Memory B cell (primary cell): Measurements from ENCODE around the gene PIGU.
A peak's percentile ranks its signal among the peaks of the same experiment; 100 is the strongest.
"Not testable (repeated sequence)": the region's sequence is repeated elsewhere in the genome, so short reads cannot be mapped to it uniquely, and the experiment has no call there.

Experiments used
- ATAC-seq: fragments of 150-1000 bp; cut with Tn5 transposase; 2 replicates; pipeline ENCODE4 v1.10.0; 2021; ENCODE audit warnings: low read depth, mild to moderate bottlenecking, moderate library complexity
- DNase-seq, 2 donors: peaks; one replicate each; pipeline ENCODE4 v3.0.0; 2022; ENCODE audit warnings: low spot score in 2 of 2
- H3K27ac Mint-ChIP-seq: one replicate; pipeline ENCODE4 v1.8.0; 2022; ENCODE audit warnings: mild to moderate bottlenecking, moderate library complexity, mixed read lengths
- H3K27me3 Mint-ChIP-seq: one replicate; pipeline ENCODE4 v1.8.0; 2022; ENCODE audit warnings: mixed read lengths
- H3K36me3 Mint-ChIP-seq: one replicate; pipeline ENCODE4 v1.8.0; 2022; ENCODE audit warnings: mild to moderate bottlenecking, mixed read lengths
- H3K4me1 Mint-ChIP-seq: one replicate; pipeline ENCODE4 v1.8.0; 2022; ENCODE audit warnings: mixed read lengths
- H3K4me3 Mint-ChIP-seq: one replicate; pipeline ENCODE4 v1.8.0; 2022; ENCODE audit warnings: mild to moderate bottlenecking, moderate library complexity, mixed read lengths
- H3K9me3 Mint-ChIP-seq: one replicate; pipeline ENCODE4 v1.8.0; 2022; ENCODE audit warnings: mixed read lengths

Gene PIGU

GRCh38 chr20:34629904-34630303 lies 47.0 kb downstream of the PIGU start:
- DNase-seq (no peak), ATAC-seq (no peak)
- no peaks in the 10 kb centered on the region for H3K9me3 Mint-ChIP-seq
- no peak overlapping the region for H3K27ac Mint-ChIP-seq
- H3K4me1 Mint-ChIP-seq = no peaks in the 10 kb centered on the region
- H3K36me3 Mint-ChIP-seq = peaks cover 18% of the 10 kb centered on the region
- H3K4me3 Mint-ChIP-seq = no peak overlapping the region
- H3K27me3 Mint-ChIP-seq = no peaks in the 10 kb centered on the region

- no peak for DNase-seq
- Mint-ChIP-seq H3K9me3 (no peaks in the 10 kb centered on the region), H3K4me1 (no peaks in the 10 kb centered on the region), H3K27ac (no peak overlapping the region), H3K36me3 (peaks cover 15% of the 10 kb centered on the region), H3K4me3 (no peak overlapping the region), H3K27me3 (no peaks in the 10 kb centered on the region)
- ATAC-seq = no peak
Measured at GRCh38 chr20:34629342-34629741, 47.5 kb downstream of the PIGU start.

- H3K27me3 Mint-ChIP-seq = no peaks in the 10 kb centered on the region
- H3K36me3 Mint-ChIP-seq = peaks cover 13% of the 10 kb centered on the region
- no peak for ATAC-seq
- no peak overlapping the region for H3K4me3 Mint-ChIP-seq
- DNase-seq = no peak
- no peaks in the 10 kb centered on the region for H3K9me3 Mint-ChIP-seq
- H3K4me1 Mint-ChIP-seq = peaks cover 5% of the 10 kb centered on the region
- no peak overlapping the region for H3K27ac Mint-ChIP-seq
Measured at GRCh38 chr20:34628026-34628425, 48.9 kb downstream of the PIGU start.

- H3K9me3 Mint-ChIP-seq = no peaks in the 10 kb centered on the region
- H3K27ac Mint-ChIP-seq = no peak overlapping the region
- H3K36me3 Mint-ChIP-seq = peaks cover 8% of the 10 kb centered on the region
- H3K27me3 Mint-ChIP-seq = no peaks in the 10 kb centered on the region
- peaks cover 8% of the 10 kb centered on the region for H3K4me1 Mint-ChIP-seq
- no peak for DNase-seq
- no peak overlapping the region for H3K4me3 Mint-ChIP-seq
- ATAC-seq = no peak
Measured at GRCh38 chr20:34627458-34627857, 49.4 kb downstream of the PIGU start.

GRCh38 chr20:34626992-34627391 lies 49.9 kb downstream of the PIGU start:
- Mint-ChIP-seq H3K4me3 (no peak overlapping the region), H3K27ac (no peak overlapping the region), H3K27me3 (no peaks in the 10 kb centered on the region), H3K4me1 (peaks cover 8% of the 10 kb centered on the region), H3K36me3 (peaks cover 7% of the 10 kb centered on the region), H3K9me3 (no peaks in the 10 kb centered on the region)
- DNase-seq (no peak), ATAC-seq (no peak)

- Mint-ChIP-seq H3K4me3 (no peak overlapping the region), H3K27me3 (no peaks in the 10 kb centered on the region), H3K9me3 (no peaks in the 10 kb centered on the region), H3K36me3 (peaks cover 18% of the 10 kb centered on the region), H3K27ac (no peak overlapping the region), H3K4me1 (peaks cover 25% of the 10 kb centered on the region)
- ATAC-seq = no peak
- no peak for DNase-seq
Measured at GRCh38 chr20:34624629-34625028, 52.3 kb downstream of the PIGU start.

- H3K36me3 Mint-ChIP-seq = peaks cover 23% of the 10 kb centered on the region
- peaks cover 25% of the 10 kb centered on the region for H3K4me1 Mint-ChIP-seq
- H3K4me3 Mint-ChIP-seq = peak overlapping the region; percentile 57
- no peaks in the 10 kb centered on the region for H3K27me3 Mint-ChIP-seq
- ATAC-seq (peak; percentile 63), DNase-seq (no peak)
- no peaks in the 10 kb centered on the region for H3K9me3 Mint-ChIP-seq
- peak overlapping the region; percentile 64 for H3K27ac Mint-ChIP-seq
Measured at GRCh38 chr20:34622821-34623451, 54.0 kb downstream of the PIGU start.

GRCh38 chr20:34621383-34622367 lies 55.2 kb downstream of the PIGU start:
- Mint-ChIP-seq H3K4me3 (peak overlapping the region; percentile 31), H3K4me1 (peaks cover 25% of the 10 kb centered on the region), H3K27me3 (no peaks in the 10 kb centered on the region), H3K9me3 (peaks cover 4% of the 10 kb centered on the region), H3K27ac (peak overlapping the region; percentile 71), H3K36me3 (peaks cover 33% of the 10 kb centered on the region)
- ATAC-seq = no peak
- DNase-seq = no peak

- peaks cover 25% of the 10 kb centered on the region for H3K4me1 Mint-ChIP-seq
- peaks cover 4% of the 10 kb centered on the region for H3K9me3 Mint-ChIP-seq
- H3K4me3 Mint-ChIP-seq = peak overlapping the region; percentile 70
- peak overlapping the region; percentile 71 for H3K27ac Mint-ChIP-seq
- H3K27me3 Mint-ChIP-seq = no peaks in the 10 kb centered on the region
- H3K36me3 Mint-ChIP-seq = peaks cover 33% of the 10 kb centered on the region
- no peak for ATAC-seq
- DNase-seq = no peak
Measured at GRCh38 chr20:34621036-34621343, 55.9 kb downstream of the PIGU start.

- H3K27me3 Mint-ChIP-seq = no peaks in the 10 kb centered on the region
- no peak overlapping the region for H3K4me3 Mint-ChIP-seq
- ATAC-seq = no peak
- H3K4me1 Mint-ChIP-seq = peaks cover 25% of the 10 kb centered on the region
- no peak overlapping the region for H3K27ac Mint-ChIP-seq
- H3K9me3 Mint-ChIP-seq = peaks cover 4% of the 10 kb centered on the region
- DNase-seq = no peak
- H3K36me3 Mint-ChIP-seq = peaks cover 45% of the 10 kb centered on the region
Measured at GRCh38 chr20:34618676-34619075, 58.2 kb downstream of the PIGU start.

GRCh38 chr20:34616913-34617312 lies 60.0 kb downstream of the PIGU start:
- DNase-seq, ATAC-seq, H3K27ac Mint-ChIP-seq, H3K4me3 Mint-ChIP-seq, H3K9me3 Mint-ChIP-seq, H3K27me3 Mint-ChIP-seq: not testable (repeated sequence)
- H3K4me1 Mint-ChIP-seq = peaks cover 17% of the 10 kb centered on the region
- H3K36me3 Mint-ChIP-seq = peaks cover 52% of the 10 kb centered on the region

- ATAC-seq (no peak), DNase-seq (no peak)
- Mint-ChIP-seq H3K4me1 (peaks cover 5% of the 10 kb centered on the region), H3K27ac (no peak overlapping the region), H3K27me3 (no peaks in the 10 kb centered on the region), H3K4me3 (no peak overlapping the region), H3K9me3 (peaks cover 4% of the 10 kb centered on the region), H3K36me3 (peaks cover 50% of the 10 kb centered on the region)
Measured at GRCh38 chr20:34615477-34615876, 61.4 kb downstream of the PIGU start.

GRCh38 chr20:34611976-34612375 lies 64.9 kb downstream of the PIGU start:
- H3K9me3 Mint-ChIP-seq, H3K4me1 Mint-ChIP-seq, H3K27ac Mint-ChIP-seq, ATAC-seq, H3K4me3 Mint-ChIP-seq, H3K27me3 Mint-ChIP-seq, DNase-seq: not testable (repeated sequence)
- peaks cover 44% of the 10 kb centered on the region for H3K36me3 Mint-ChIP-seq

- no peak for DNase-seq
- Mint-ChIP-seq H3K4me1 (peaks cover 8% of the 10 kb centered on the region), H3K27me3 (no peaks in the 10 kb centered on the region), H3K27ac (no peak overlapping the region), H3K4me3 (no peak overlapping the region), H3K9me3 (peaks cover 3% of the 10 kb centered on the region), H3K36me3 (peaks cover 28% of the 10 kb centered on the region)
- no peak for ATAC-seq
Measured at GRCh38 chr20:34607066-34607465, 69.8 kb downstream of the PIGU start.
